HCT116 (cell line): ENCODE measurements around the gene KRT13.

ENCODE experiments used
- POLR2A ChIP-seq: IDR thresholded peaks from 2 replicates; pipeline ENCODE4 v1.7.0; 2011; ENCODE audit warnings: borderline replicate concordance; ENCODE audit not compliant: insufficient read depth, insufficient read length; ENCODE audit errors: extremely low read depth
- YY1 ChIP-seq: IDR thresholded peaks from 2 replicates; pipeline ENCODE4 v1.6.1; 2011; ENCODE audit warnings: low read length, low read depth, moderate library complexity, mild to moderate bottlenecking; ENCODE audit not compliant: insufficient replicate concordance; ENCODE audit errors: extremely low read depth
- TF ChIP-seq, protein P1 (sequence below), 3 experiments: fragments of 200-600 bp in 1 of 3; sonication (generic) in 1 of 3; IDR thresholded peaks in 2 of 3; conservative IDR thresholded peaks in 1 of 3; 2 replicates each; pipeline ENCODE4 v1.5.1; 2012 to 2017; ENCODE audit warnings: low read depth in 2 of 3, low read length in 2 of 3, antibody characterized with exemption in 1 of 3, borderline replicate concordance in 1 of 3, control low read depth in 1 of 3, mild to moderate bottlenecking in 1 of 3, mixed read lengths in 1 of 3, mixed run types in 1 of 3, moderate library complexity in 1 of 3; ENCODE audit not compliant: insufficient read depth in 1 of 3
- TF ChIP-seq, protein P2 (sequence below): IDR thresholded peaks from 2 replicates; pipeline ENCODE4 v1.6.1; 2012

DNA sequence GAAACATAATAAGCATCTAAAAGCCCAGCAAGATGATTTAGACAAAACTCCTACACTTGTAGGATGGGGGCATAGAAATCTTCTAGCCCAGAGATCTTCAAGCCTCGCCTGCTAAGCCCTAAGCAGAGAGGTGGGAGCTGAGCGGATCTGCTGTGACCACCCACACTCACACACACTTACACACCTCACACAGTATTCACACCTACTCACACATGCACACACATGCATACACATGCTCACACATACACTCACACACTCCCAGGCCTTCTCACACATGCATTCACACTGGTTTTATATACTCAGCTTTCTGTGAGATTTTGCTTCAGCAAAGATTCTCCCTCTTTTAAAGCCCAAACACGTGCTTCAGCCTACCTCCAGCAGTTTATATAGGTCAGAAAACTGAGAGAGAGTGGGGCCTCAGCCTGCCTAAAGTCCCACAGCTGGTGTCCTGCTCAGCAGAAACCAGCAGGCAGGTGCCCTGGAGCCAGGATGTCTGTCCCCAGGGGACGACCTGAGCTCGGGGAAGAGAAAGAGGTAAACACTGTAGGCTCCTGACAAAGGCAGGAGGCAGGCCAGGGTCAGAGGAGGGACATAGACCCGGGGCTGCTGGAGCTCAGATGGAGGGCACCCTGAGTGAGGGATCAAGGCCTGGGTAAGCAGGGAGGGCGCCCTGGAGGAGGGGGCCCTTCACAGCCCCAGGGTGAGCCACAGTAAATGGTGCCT lies 34.7 kb upstream of the KRT13 start:
- TF ChIP-seq POLR2A, result no peak
- TF ChIP-seq, protein P1, sequence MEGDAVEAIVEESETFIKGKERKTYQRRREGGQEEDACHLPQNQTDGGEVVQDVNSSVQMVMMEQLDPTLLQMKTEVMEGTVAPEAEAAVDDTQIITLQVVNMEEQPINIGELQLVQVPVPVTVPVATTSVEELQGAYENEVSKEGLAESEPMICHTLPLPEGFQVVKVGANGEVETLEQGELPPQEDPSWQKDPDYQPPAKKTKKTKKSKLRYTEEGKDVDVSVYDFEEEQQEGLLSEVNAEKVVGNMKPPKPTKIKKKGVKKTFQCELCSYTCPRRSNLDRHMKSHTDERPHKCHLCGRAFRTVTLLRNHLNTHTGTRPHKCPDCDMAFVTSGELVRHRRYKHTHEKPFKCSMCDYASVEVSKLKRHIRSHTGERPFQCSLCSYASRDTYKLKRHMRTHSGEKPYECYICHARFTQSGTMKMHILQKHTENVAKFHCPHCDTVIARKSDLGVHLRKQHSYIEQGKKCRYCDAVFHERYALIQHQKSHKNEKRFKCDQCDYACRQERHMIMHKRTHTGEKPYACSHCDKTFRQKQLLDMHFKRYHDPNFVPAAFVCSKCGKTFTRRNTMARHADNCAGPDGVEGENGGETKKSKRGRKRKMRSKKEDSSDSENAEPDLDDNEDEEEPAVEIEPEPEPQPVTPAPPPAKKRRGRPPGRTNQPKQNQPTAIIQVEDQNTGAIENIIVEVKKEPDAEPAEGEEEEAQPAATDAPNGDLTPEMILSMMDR (IDR thresholded peaks at IDR 0.05 in 2 of 3, conservative IDR thresholded peaks at IDR 0.05 in 1 of 3; ENCODE audit: borderline replicate concordance in 1 of 3, insufficient read depth in 1 of 3, low read depth in 2 of 3, low read length in 2 of 3), result no peak
- TF ChIP-seq, protein P2, sequence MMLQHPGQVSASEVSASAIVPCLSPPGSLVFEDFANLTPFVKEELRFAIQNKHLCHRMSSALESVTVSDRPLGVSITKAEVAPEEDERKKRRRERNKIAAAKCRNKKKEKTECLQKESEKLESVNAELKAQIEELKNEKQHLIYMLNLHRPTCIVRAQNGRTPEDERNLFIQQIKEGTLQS, result no peak
- TF ChIP-seq YY1, result no peak
